ENCODE data around the gene ARHGAP9.

DNA sequence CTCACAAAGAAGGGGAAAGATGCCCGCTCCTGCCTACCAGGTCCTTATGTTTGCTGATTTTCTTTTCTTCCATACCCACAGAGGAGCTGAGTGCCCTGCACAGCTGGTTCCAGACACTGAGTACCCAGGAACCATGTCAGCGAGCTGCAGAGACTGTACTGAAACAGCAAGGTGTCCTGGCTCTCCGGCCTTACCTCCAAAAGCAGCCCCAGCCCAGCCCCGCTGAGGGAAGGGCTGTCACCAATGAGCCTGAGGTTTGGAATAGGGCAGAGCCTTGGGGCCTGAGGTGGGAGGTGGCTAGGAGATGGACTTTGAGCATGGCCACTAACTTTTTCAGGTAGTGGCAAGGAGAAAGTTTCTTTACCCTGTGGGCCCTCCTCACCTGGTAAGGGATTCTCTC is 10.5 kb upstream of the ARHGAP9 start:
- TF ChIP-seq, protein P1, sequence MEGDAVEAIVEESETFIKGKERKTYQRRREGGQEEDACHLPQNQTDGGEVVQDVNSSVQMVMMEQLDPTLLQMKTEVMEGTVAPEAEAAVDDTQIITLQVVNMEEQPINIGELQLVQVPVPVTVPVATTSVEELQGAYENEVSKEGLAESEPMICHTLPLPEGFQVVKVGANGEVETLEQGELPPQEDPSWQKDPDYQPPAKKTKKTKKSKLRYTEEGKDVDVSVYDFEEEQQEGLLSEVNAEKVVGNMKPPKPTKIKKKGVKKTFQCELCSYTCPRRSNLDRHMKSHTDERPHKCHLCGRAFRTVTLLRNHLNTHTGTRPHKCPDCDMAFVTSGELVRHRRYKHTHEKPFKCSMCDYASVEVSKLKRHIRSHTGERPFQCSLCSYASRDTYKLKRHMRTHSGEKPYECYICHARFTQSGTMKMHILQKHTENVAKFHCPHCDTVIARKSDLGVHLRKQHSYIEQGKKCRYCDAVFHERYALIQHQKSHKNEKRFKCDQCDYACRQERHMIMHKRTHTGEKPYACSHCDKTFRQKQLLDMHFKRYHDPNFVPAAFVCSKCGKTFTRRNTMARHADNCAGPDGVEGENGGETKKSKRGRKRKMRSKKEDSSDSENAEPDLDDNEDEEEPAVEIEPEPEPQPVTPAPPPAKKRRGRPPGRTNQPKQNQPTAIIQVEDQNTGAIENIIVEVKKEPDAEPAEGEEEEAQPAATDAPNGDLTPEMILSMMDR (IDR thresholded peaks at IDR 0.05; ENCODE audit: insufficient read depth, low read length): no peak
- TF ChIP-seq SPI1 (IDR thresholded peaks at IDR 0.05; ENCODE audit: borderline replicate concordance, low read depth): no peak
- no peak for TF ChIP-seq POLR2AphosphoS5 (IDR thresholded peaks at IDR 0.05; ENCODE audit: low read depth)
